WI38 (cell line): ENCODE data around the gene RXYLT1.

Source experiments
- H3K4me3 ChIP-seq: 2 replicates; pipeline ENCODE4 v1.5.1; 2011; ENCODE audit warnings: low read depth, mild to moderate bottlenecking, control low read depth, low read length
- TF ChIP-seq, protein P1 (sequence below): IDR thresholded peaks from 2 replicates; pipeline ENCODE4 v1.5.1; 2012; ENCODE audit warnings: low read depth, mild to moderate bottlenecking, control low read depth, low read length

RXYLT1 gene

DNA sequence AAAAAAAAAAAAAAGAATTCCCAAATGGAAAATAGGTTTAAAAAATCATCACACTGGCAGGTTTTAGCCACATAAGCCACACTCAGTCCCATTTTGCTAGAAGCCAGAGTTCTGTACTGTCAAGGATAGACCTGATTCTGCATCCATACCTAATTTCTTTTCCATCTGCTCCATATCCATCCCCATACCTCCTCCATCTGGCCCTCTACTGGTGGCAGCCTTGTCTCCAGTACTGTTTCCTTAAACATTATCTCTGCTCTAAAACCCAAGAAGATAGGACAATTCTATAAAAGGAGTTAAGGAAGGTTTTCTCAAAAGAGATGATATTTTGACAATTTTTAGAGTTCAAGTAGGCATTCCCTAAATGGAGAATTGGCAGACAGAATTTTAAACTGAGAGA lies 26.0 kb upstream of the RXYLT1 start:
- TF ChIP-seq, protein P1, sequence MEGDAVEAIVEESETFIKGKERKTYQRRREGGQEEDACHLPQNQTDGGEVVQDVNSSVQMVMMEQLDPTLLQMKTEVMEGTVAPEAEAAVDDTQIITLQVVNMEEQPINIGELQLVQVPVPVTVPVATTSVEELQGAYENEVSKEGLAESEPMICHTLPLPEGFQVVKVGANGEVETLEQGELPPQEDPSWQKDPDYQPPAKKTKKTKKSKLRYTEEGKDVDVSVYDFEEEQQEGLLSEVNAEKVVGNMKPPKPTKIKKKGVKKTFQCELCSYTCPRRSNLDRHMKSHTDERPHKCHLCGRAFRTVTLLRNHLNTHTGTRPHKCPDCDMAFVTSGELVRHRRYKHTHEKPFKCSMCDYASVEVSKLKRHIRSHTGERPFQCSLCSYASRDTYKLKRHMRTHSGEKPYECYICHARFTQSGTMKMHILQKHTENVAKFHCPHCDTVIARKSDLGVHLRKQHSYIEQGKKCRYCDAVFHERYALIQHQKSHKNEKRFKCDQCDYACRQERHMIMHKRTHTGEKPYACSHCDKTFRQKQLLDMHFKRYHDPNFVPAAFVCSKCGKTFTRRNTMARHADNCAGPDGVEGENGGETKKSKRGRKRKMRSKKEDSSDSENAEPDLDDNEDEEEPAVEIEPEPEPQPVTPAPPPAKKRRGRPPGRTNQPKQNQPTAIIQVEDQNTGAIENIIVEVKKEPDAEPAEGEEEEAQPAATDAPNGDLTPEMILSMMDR = no peak
- no peak overlapping the region for H3K4me3 ChIP-seq

DNA sequence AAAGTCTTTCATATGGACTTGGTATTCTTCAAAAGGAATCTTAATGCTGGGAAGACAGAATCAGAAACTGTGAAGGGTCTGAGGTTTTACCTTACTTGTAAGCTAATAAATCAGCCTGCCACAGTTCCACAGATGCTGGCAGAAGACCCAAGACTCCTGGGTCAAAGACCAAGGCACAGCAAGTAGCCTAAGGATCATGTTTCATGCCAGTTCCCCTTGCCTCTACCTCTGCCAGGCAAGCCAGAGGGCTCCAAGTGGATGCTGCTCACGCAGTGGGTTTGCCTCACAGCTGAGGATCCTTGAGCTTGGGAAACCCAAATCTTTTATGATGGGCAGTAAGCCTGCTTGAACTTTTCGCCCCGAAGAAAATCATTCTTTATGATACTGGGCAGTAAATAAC lies 15.2 kb upstream of the RXYLT1 start:
- TF ChIP-seq, protein P1 = no peak
- no peak overlapping the region for H3K4me3 ChIP-seq

DNA sequence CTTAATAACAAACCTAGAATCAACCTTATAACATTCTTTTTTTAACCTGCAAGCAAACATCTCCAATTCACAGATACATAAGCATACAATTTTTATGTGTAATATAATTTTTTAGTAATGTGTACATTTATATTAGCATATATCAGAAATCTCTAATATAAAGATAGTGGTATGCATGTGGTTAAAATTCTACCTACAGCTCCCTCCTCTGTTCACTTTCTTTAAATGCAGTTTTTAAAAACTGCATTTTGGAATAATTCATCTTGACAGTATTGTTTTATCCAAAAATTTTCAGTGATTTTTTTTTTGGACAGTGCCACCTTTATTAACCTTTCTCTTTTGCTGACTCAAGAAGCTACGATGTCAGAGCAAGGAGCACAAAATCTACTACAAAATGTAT lies 13.2 kb upstream of the RXYLT1 start:
- TF ChIP-seq, protein P1 = no peak
- no peak overlapping the region for H3K4me3 ChIP-seq

- no peak overlapping the region for H3K4me3 ChIP-seq
- TF ChIP-seq, protein P1 = no peak
Observed at GRCh38 chr12:63770375-63770774, 9.3 kb upstream of the RXYLT1 start.

- TF ChIP-seq, protein P1 = no peak
- no peak overlapping the region for H3K4me3 ChIP-seq
Observed at GRCh38 chr12:63777340-63777739, 2.4 kb upstream of the RXYLT1 start.

DNA sequence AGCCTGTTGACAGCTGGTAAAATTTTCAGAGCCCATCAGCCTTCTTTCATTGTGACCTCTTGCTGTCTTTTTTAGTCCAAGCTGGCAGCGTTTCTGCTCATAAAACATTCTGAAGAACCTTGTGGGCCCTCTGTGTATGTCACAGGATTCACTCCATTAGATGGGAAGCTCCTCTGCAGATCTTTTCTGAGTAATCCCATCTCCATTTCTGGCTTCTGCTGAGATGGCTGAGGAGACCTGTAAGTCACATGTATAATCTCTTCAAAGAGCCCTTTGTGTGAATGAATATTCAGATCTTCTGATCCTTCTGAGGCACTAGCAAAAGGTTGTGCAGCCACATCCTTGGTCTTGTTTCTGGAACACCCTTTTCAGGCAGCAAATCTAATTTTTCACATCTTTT lies 2.8 kb downstream of the RXYLT1 start:
- TF ChIP-seq, protein P1 = no peak

GRCh38 chr12:63787306-63787705 lies 7.6 kb downstream of the RXYLT1 start:
- no peak overlapping the region for H3K4me3 ChIP-seq
- TF ChIP-seq, protein P1 = no peak

More for the DNA sequence above, 2.8 kb downstream of the RXYLT1 start:
- H3K4me3 ChIP-seq = no peak overlapping the region
